Measurements from ENCODE around the gene RHOBTB1.

The RHOBTB1 gene

GRCh38 chr10:60865198-60865783, 78.7 kb downstream of the RHOBTB1 start:
- Histone ChIP-seq H3K4me3 (ENCODE audit: low read depth, low read length) (no peak overlapping the region), H3K27ac (ENCODE audit: low read depth, low read length) (no peak overlapping the region), H3K9ac (ENCODE audit: low read length) (no peak overlapping the region), H3K36me3 (ENCODE audit: control insufficient read depth, insufficient read depth, low read length) (no peaks in the 10 kb centered on the region), H3K27me3 (ENCODE audit: control insufficient read depth, insufficient read depth, low read length) (no peaks in the 10 kb centered on the region), H3K4me1 (ENCODE audit: control insufficient read depth, insufficient read depth, low read length) (peaks cover 12% of the 10 kb centered on the region), H3K9me3 (ENCODE audit: control insufficient read depth, insufficient read depth, low read depth, low read length) (no peaks in the 10 kb centered on the region)

GRCh38 chr10:60863796-60864195, 80.2 kb downstream of the RHOBTB1 start:
- Histone ChIP-seq H3K27ac (ENCODE audit: low read depth, low read length) (no peak overlapping the region), H3K27me3 (ENCODE audit: control insufficient read depth, insufficient read depth, low read length) (no peaks in the 10 kb centered on the region), H3K4me3 (ENCODE audit: low read depth, low read length) (no peak overlapping the region), H3K36me3 (ENCODE audit: control insufficient read depth, insufficient read depth, low read length) (no peaks in the 10 kb centered on the region), H3K9me3 (ENCODE audit: control insufficient read depth, insufficient read depth, low read depth, low read length) (no peaks in the 10 kb centered on the region), H3K4me1 (ENCODE audit: control insufficient read depth, insufficient read depth, low read length) (peaks cover 4% of the 10 kb centered on the region; the same call in 1 of the 2 replicates), H3K9ac (ENCODE audit: low read length) (no peak overlapping the region)

GRCh38 chr10:60862517-60862916, 81.5 kb downstream of the RHOBTB1 start:
- Histone ChIP-seq H3K36me3 (ENCODE audit: control insufficient read depth, insufficient read depth, low read length) (no peaks in the 10 kb centered on the region), H3K9ac (ENCODE audit: low read length) (no peak overlapping the region), H3K4me3 (ENCODE audit: low read depth, low read length) (no peak overlapping the region), H3K4me1 (ENCODE audit: control insufficient read depth, insufficient read depth, low read length) (peaks cover 4% of the 10 kb centered on the region; the same call in 1 of the 2 replicates), H3K27ac (ENCODE audit: low read depth, low read length) (no peak overlapping the region), H3K9me3 (ENCODE audit: control insufficient read depth, insufficient read depth, low read depth, low read length) (no peaks in the 10 kb centered on the region), H3K27me3 (ENCODE audit: control insufficient read depth, insufficient read depth, low read length) (no peaks in the 10 kb centered on the region)

- Histone ChIP-seq H3K9ac (ENCODE audit: low read length) (no peak overlapping the region), H3K9me3 (ENCODE audit: control insufficient read depth, insufficient read depth, low read depth, low read length) (no peaks in the 10 kb centered on the region), H3K27me3 (ENCODE audit: control insufficient read depth, insufficient read depth, low read length) (no peaks in the 10 kb centered on the region), H3K4me3 (ENCODE audit: low read depth, low read length) (no peak overlapping the region), H3K4me1 (ENCODE audit: control insufficient read depth, insufficient read depth, low read length) (no peaks in the 10 kb centered on the region), H3K27ac (ENCODE audit: low read depth, low read length) (no peak overlapping the region), H3K36me3 (ENCODE audit: control insufficient read depth, insufficient read depth, low read length) (no peaks in the 10 kb centered on the region)
Measured at GRCh38 chr10:60856405-60856804, 87.6 kb downstream of the RHOBTB1 start.

- no peaks in the 10 kb centered on the region for H3K27me3 ChIP-seq (ENCODE audit: control insufficient read depth, insufficient read depth, low read length)
- H3K27ac ChIP-seq (ENCODE audit: low read depth, low read length), result no peak overlapping the region
- H3K9me3 ChIP-seq (ENCODE audit: control insufficient read depth, insufficient read depth, low read depth, low read length), result 0 out of 2 replicates have a peak, but pooled peaks cover 4% of the 10 kb centered on the region
- H3K4me3 ChIP-seq (ENCODE audit: low read depth, low read length), result no peak overlapping the region
- no peaks in the 10 kb centered on the region for H3K4me1 ChIP-seq (ENCODE audit: control insufficient read depth, insufficient read depth, low read length)
- H3K36me3 ChIP-seq (ENCODE audit: control insufficient read depth, insufficient read depth, low read length), result no peaks in the 10 kb centered on the region
- no peak overlapping the region for H3K9ac ChIP-seq (ENCODE audit: low read length)
Measured at GRCh38 chr10:60853637-60854036, 90.3 kb downstream of the RHOBTB1 start.

- no peaks in the 10 kb centered on the region for H3K36me3 ChIP-seq (ENCODE audit: control insufficient read depth, insufficient read depth, low read length)
- H3K27ac ChIP-seq (ENCODE audit: low read depth, low read length), result no peak overlapping the region
- H3K4me3 ChIP-seq (ENCODE audit: low read depth, low read length), result no peak overlapping the region
- no peaks in the 10 kb centered on the region for H3K4me1 ChIP-seq (ENCODE audit: control insufficient read depth, insufficient read depth, low read length)
- no peak overlapping the region for H3K9ac ChIP-seq (ENCODE audit: low read length)
- H3K27me3 ChIP-seq (ENCODE audit: control insufficient read depth, insufficient read depth, low read length), result no peaks in the 10 kb centered on the region
- 0 out of 2 replicates have a peak, but pooled peaks cover 4% of the 10 kb centered on the region for H3K9me3 ChIP-seq (ENCODE audit: control insufficient read depth, insufficient read depth, low read depth, low read length)
Measured at GRCh38 chr10:60853107-60853506, 90.9 kb downstream of the RHOBTB1 start.

GRCh38 chr10:60849740-60850139, 94.2 kb downstream of the RHOBTB1 start:
- Histone ChIP-seq H3K36me3 (ENCODE audit: control insufficient read depth, insufficient read depth, low read length) (no peaks in the 10 kb centered on the region), H3K27me3 (ENCODE audit: control insufficient read depth, insufficient read depth, low read length) (no peaks in the 10 kb centered on the region), H3K9ac (ENCODE audit: low read length) (no peak overlapping the region), H3K27ac (ENCODE audit: low read depth, low read length) (no peak overlapping the region), H3K4me1 (ENCODE audit: control insufficient read depth, insufficient read depth, low read length) (no peaks in the 10 kb centered on the region), H3K4me3 (ENCODE audit: low read depth, low read length) (no peak overlapping the region), H3K9me3 (ENCODE audit: control insufficient read depth, insufficient read depth, low read depth, low read length) (peaks cover 4% of the 10 kb centered on the region; the same call in 1 of the 2 replicates)

- H3K27ac ChIP-seq (ENCODE audit: low read depth, low read length), result no peak overlapping the region
- H3K9me3 ChIP-seq (ENCODE audit: control insufficient read depth, insufficient read depth, low read depth, low read length), result peaks cover 4% of the 10 kb centered on the region; the same call in 1 of the 2 replicates
- no peaks in the 10 kb centered on the region for H3K27me3 ChIP-seq (ENCODE audit: control insufficient read depth, insufficient read depth, low read length)
- H3K36me3 ChIP-seq (ENCODE audit: control insufficient read depth, insufficient read depth, low read length), result no peaks in the 10 kb centered on the region
- H3K9ac ChIP-seq (ENCODE audit: low read length), result no peak overlapping the region
- H3K4me3 ChIP-seq (ENCODE audit: low read depth, low read length), result no peak overlapping the region
- H3K4me1 ChIP-seq (ENCODE audit: control insufficient read depth, insufficient read depth, low read length), result no peaks in the 10 kb centered on the region
Measured at GRCh38 chr10:60849217-60849616, 94.8 kb downstream of the RHOBTB1 start.

- H3K9ac ChIP-seq (ENCODE audit: low read length), result no peak overlapping the region
- H3K27ac ChIP-seq (ENCODE audit: low read depth, low read length), result no peak overlapping the region
Measured at GRCh38 chr10:60848680-60849079, 95.3 kb downstream of the RHOBTB1 start.

GRCh38 chr10:60848126-60848525, 95.9 kb downstream of the RHOBTB1 start:
- Histone ChIP-seq H3K27ac (ENCODE audit: low read depth, low read length) (no peak overlapping the region), H3K4me3 (ENCODE audit: low read depth, low read length) (no peak overlapping the region), H3K36me3 (ENCODE audit: control insufficient read depth, insufficient read depth, low read length) (no peaks in the 10 kb centered on the region), H3K9ac (ENCODE audit: low read length) (no peak overlapping the region), H3K4me1 (ENCODE audit: control insufficient read depth, insufficient read depth, low read length) (no peaks in the 10 kb centered on the region), H3K27me3 (ENCODE audit: control insufficient read depth, insufficient read depth, low read length) (no peaks in the 10 kb centered on the region), H3K9me3 (ENCODE audit: control insufficient read depth, insufficient read depth, low read depth, low read length) (peaks cover 4% of the 10 kb centered on the region; the same call in 1 of the 2 replicates)

More at GRCh38 chr10:60848680-60849079, 95.3 kb downstream of the RHOBTB1 start:
- H3K4me1 ChIP-seq (ENCODE audit: control insufficient read depth, insufficient read depth, low read length), result no peaks in the 10 kb centered on the region
- no peak overlapping the region for H3K4me3 ChIP-seq (ENCODE audit: low read depth, low read length)
- H3K36me3 ChIP-seq (ENCODE audit: control insufficient read depth, insufficient read depth, low read length), result no peaks in the 10 kb centered on the region
- peaks cover 4% of the 10 kb centered on the region; the same call in 1 of the 2 replicates for H3K9me3 ChIP-seq (ENCODE audit: control insufficient read depth, insufficient read depth, low read depth, low read length)
- no peaks in the 10 kb centered on the region for H3K27me3 ChIP-seq (ENCODE audit: control insufficient read depth, insufficient read depth, low read length)

GRCh38 chr10:60846173-60846572, 97.8 kb downstream of the RHOBTB1 start:
- no peak overlapping the region for H3K27ac ChIP-seq (ENCODE audit: low read depth, low read length)

More at GRCh38 chr10:60846173-60846572, 97.8 kb downstream of the RHOBTB1 start:
- Histone ChIP-seq H3K27me3 (ENCODE audit: control insufficient read depth, insufficient read depth, low read length) (no peaks in the 10 kb centered on the region), H3K36me3 (ENCODE audit: control insufficient read depth, insufficient read depth, low read length) (no peaks in the 10 kb centered on the region), H3K9ac (ENCODE audit: low read length) (no peak overlapping the region), H3K9me3 (ENCODE audit: control insufficient read depth, insufficient read depth, low read depth, low read length) (peaks cover 3% of the 10 kb centered on the region; the same call in 1 of the 2 replicates), H3K4me1 (ENCODE audit: control insufficient read depth, insufficient read depth, low read length) (no peaks in the 10 kb centered on the region), H3K4me3 (ENCODE audit: low read depth, low read length) (no peak overlapping the region)

All from HUES6 (cell line).